K562 (cell line): Measurements from ENCODE around the gene CDCA7. TPM values are rescaled to one million over a fixed set of nuclear protein-coding genes. Genes with fewer than 3 reads are reported as not detected.

Experiments used
- ARID1B ChIP-seq: fragments of 450-650 bp; IDR thresholded peaks from 2 replicates; pipeline ENCODE4 v1.6.1; 2016; ENCODE audit warnings: antibody characterized with exemption, mild to moderate bottlenecking, inconsistent platforms
- DIDO1 ChIP-seq: fragments of 450-650 bp; IDR thresholded peaks from 2 replicates; pipeline ENCODE4 v1.6.1; 2016; ENCODE audit warnings: low read depth, missing biosample characterization, missing genetic modification characterization
- ESRRB ChIP-seq: fragments of 250-450 bp; sonication (Bioruptor Pico); IDR thresholded peaks from 2 replicates; pipeline ENCODE4 v1.5.0; 2020; ENCODE audit warnings: mild to moderate bottlenecking, moderate library complexity, borderline replicate concordance
- ETV1 ChIP-seq: fragments of 450-650 bp; conservative IDR thresholded peaks from 2 replicates; pipeline ENCODE4 v1.6.1; 2016; ENCODE audit warnings: missing genetic modification characterization, control low read depth, low read depth, missing compliant biosample characterization
- FOXJ2 ChIP-seq: fragments of 200-800 bp; sonication (Bioruptor generic); IDR thresholded peaks from 2 replicates; pipeline ENCODE4 v1.6.1; 2016; ENCODE audit warnings: missing genetic modification characterization, missing compliant biosample characterization
- JUNB ChIP-seq: fragments of 450-650 bp; formaldehyde crosslinking; conservative IDR thresholded peaks from 2 replicates; pipeline ENCODE4 v1.4.0; 2020; ENCODE audit warnings: mild to moderate bottlenecking
- JUND ChIP-seq, 2 experiments: IDR thresholded peaks; 2 replicates in 1 of 2; 3 replicates in 1 of 2; pipeline ENCODE4 v1.6.1; 2011; ENCODE audit warnings: borderline replicate concordance in 2 of 2, low read depth in 2 of 2, low read length in 2 of 2, improper control_type of control experiment in 1 of 2, missing biosample characterization in 1 of 2, missing genetic modification characterization in 1 of 2, missing genetic modification reagents in 1 of 2
- KDM2B ChIP-seq: fragments of 250-450 bp; sonication (Bioruptor Pico); IDR thresholded peaks from 2 replicates; pipeline ENCODE4 v1.8.0; 2021; ENCODE audit warnings: mild to moderate bottlenecking, moderate library complexity
- KLF1 ChIP-seq: fragments of 450-650 bp; IDR thresholded peaks from 2 replicates; pipeline ENCODE4 v1.6.1; 2016; ENCODE audit warnings: missing genetic modification characterization, missing compliant biosample characterization
- MYBL2 ChIP-seq, 2 experiments: fragments of 450-650 bp in 1 of 2; sonication (generic) in 1 of 2; formaldehyde crosslinking in 1 of 2; IDR thresholded peaks; 2 replicates each; pipeline versions ENCODE4 v1.6.1 to v1.8.1; 2017 to 2022; ENCODE audit warnings: borderline replicate concordance in 1 of 2, inconsistent platforms in 1 of 2, low read depth in 1 of 2, mild to moderate bottlenecking in 1 of 2, missing genetic modification reagents in 1 of 2, moderate library complexity in 1 of 2
- NFXL1 ChIP-seq: fragments of 450-650 bp; formaldehyde crosslinking; IDR thresholded peaks from 2 replicates; pipeline ENCODE4 v1.4.0; 2021; ENCODE audit warnings: mild to moderate bottlenecking
- PHF21A ChIP-seq: fragments of 450-650 bp; IDR thresholded peaks from 2 replicates; pipeline ENCODE4 v1.6.1; 2017; ENCODE audit warnings: low read depth, borderline replicate concordance
- SIN3A ChIP-seq, 2 experiments: fragments of 150-350 bp in 1 of 2; IDR thresholded peaks; 2 replicates each; pipeline ENCODE4 v1.6.1; 2011 to 2016; ENCODE audit warnings: borderline replicate concordance in 2 of 2, low read depth in 2 of 2, low read length in 2 of 2, mild to moderate bottlenecking in 2 of 2, moderate library complexity in 2 of 2; ENCODE audit not compliant: control insufficient read depth in 1 of 2
- SNRNP70 ChIP-seq: fragments of 200-400 bp; formaldehyde crosslinking; optimal IDR thresholded peaks from 2 replicates; pipeline ENCODE3; 2017; ENCODE audit warnings: low read depth, low read length
- XRCC5 ChIP-seq: fragments of 200-400 bp; formaldehyde crosslinking; IDR thresholded peaks from 2 replicates; pipeline ENCODE4 v1.6.1; 2017; ENCODE audit warnings: low read depth, mild to moderate bottlenecking, low read length
- ZKSCAN1 ChIP-seq: fragments of 150-350 bp; IDR thresholded peaks from 2 replicates; pipeline ENCODE4 v1.6.1; 2016; ENCODE audit warnings: low read depth, low read length
- ZKSCAN8 ChIP-seq: fragments of 200-800 bp; sonication (Bioruptor generic); IDR thresholded peaks from 2 replicates; pipeline ENCODE4 v1.6.1; 2016; ENCODE audit warnings: missing genetic modification characterization, missing compliant biosample characterization
- ZNF124 ChIP-seq: sonication (generic); formaldehyde crosslinking; IDR thresholded peaks from 2 replicates; pipeline ENCODE4 v1.8.1; 2022; ENCODE audit warnings: missing genetic modification reagents
- ZNF445 ChIP-seq: fragments of 250-450 bp; sonication (Bioruptor Pico); IDR thresholded peaks from 2 replicates; pipeline ENCODE4 v1.4.0; 2020; ENCODE audit warnings: low read depth, mild to moderate bottlenecking, moderate library complexity
- ZNF589 ChIP-seq: fragments of 200-800 bp; sonication (Bioruptor generic); IDR thresholded peaks from 2 replicates; pipeline ENCODE4 v1.6.1; 2016; ENCODE audit warnings: low read depth, missing genetic modification characterization, missing compliant biosample characterization
- ZNF76 ChIP-seq: fragments of 250-450 bp; sonication (Bioruptor Pico); IDR thresholded peaks from 2 replicates; pipeline ENCODE4 v1.4.0; 2020; ENCODE audit warnings: mild to moderate bottlenecking, moderate library complexity, borderline replicate concordance
- polyA plus RNA-seq, 8 experiments: library from polyadenylated mRNA; depleted of rRNA in 4 of 8; stranded (reverse) in 5 of 8; unstranded in 3 of 8; fragments of >200 nt; fragmentation: Nextera tagmentation in 2 of 8; fragmentation: Illumina TruSeq in 1 of 8; extraction: Ambion mirVana in 2 of 8; extraction: Trizol in 1 of 8; gene quantifications; 2 replicates each; pipeline versions ENCODE4 v1.2.1 to v1.2.3, GENCODE V29; 2011 to 2014; ENCODE audit warnings: inconsistent platforms in 1 of 8, missing spikeins in 1 of 8
- total RNA-seq, 7 experiments: library from RNA; depleted of rRNA in 6 of 7; stranded (reverse); fragments of >200 nt in 6 of 7; fragmentation: Illumina TruSeq in 2 of 7; extraction: Trizol in 2 of 7; gene quantifications; 2 replicates each; pipeline versions ENCODE4 v1.2.1 to v1.2.3, GENCODE V29; 2011 to 2021; ENCODE audit warnings: low replicate concordance in 1 of 7
- TF ChIP-seq, protein P1 (sequence below): sonication (generic); formaldehyde crosslinking; IDR thresholded peaks from 2 replicates; pipeline ENCODE4 v1.8.1; 2022; ENCODE audit warnings: missing genetic modification reagents
- TF ChIP-seq, protein P2 (sequence below): sonication (generic); formaldehyde crosslinking; IDR thresholded peaks from 2 replicates; pipeline ENCODE4 v1.8.1; 2023; ENCODE audit warnings: mild to moderate bottlenecking, missing genetic modification reagents, moderate library complexity
- TF ChIP-seq, protein P3 (sequence below): IDR thresholded peaks from 3 replicates; pipeline ENCODE4 v1.6.1; 2011; ENCODE audit warnings: borderline replicate concordance, mild to moderate bottlenecking; ENCODE audit not compliant: insufficient read length, insufficient read depth

Gene CDCA7
- total and polyA plus RNA-seq, 9 of the 15 experiments (the other 6 are each of a cell fraction or from before 2014, with no cell fraction given): 28.5 to 122 (median 51.0) TPM

DNA sequence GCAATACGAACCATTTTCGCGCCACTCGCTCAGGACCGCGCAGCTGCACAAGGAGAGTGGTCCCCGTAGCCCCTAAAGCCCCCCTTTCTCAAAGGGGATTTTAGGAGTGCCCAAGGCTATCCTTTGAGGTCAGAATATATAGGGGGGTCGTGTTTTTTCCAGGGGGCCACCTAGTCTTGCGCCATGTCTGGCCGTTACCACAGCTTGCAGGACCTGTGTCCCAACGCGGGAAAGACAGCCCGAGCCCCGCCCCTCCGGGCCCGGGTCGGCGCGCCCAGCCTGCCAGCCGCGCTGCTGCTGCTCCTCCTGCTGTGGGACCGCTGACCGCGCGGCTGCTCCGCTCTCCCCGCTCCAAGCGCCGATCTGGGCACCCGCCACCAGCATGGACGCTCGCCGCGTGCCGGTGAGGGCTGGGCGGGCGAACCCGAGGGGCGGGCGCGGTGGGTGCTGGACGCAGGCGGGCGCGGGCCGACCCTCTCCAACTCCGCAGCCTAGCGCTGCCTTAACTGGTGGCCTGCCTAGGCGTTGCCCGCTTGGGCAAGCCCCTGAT is at the start of gene CDCA7 (continued):
- TF ChIP-seq JUND (IDR thresholded peaks at IDR 0.05; ENCODE audit: borderline replicate concordance, low read depth, low read length) (0 out of 2 replicates have a peak, but pooled peaks have one; percentile 6), JUND (tag; IDR thresholded peaks at IDR 0.05; ENCODE audit: borderline replicate concordance, low read depth, low read length) (no peak), NFXL1 (CRISPR knock-in tag) (no peak), KDM2B (CRISPR knock-in tag) (no peak), JUNB (CRISPR knock-in tag) (no peak), ETV1 (tag) (no peak), ESRRB (CRISPR knock-in tag) (no peak), ZNF124 (CRISPR knock-in tag) (peak; percentile 91), SNRNP70 (no peak), ZKSCAN8 (no peak), ZNF76 (peak; percentile 25; the same call in 1 of the 2 replicates), ZNF589 (CRISPR knock-in tag) (no peak), ZNF445 (CRISPR knock-in tag) (no peak), FOXJ2 (tag) (no peak), KLF1 (peak; percentile 69; the same call in 1 of the 2 replicates), ZKSCAN1 (no peak), ARID1B (no peak), XRCC5 (peak; percentile 90; the same call in 1 of the 2 replicates), PHF21A (peak; percentile 100), SIN3A (IDR thresholded peaks at IDR 0.05; ENCODE audit: borderline replicate concordance in 2 of 2, control insufficient read depth in 1 of 2, low read depth in 2 of 2, low read length in 2 of 2) (peak; percentile 69 to 85; a peak in 3 of 4 replicates), DIDO1 (tag) (peak; percentile 67), MYBL2 (IDR thresholded peaks at IDR 0.05; ENCODE audit: low read depth) (peak; percentile 68), MYBL2 (CRISPR knock-in tag; IDR thresholded peaks at IDR 0.05; ENCODE audit: borderline replicate concordance) (no peak)
- TF ChIP-seq, protein P1, sequence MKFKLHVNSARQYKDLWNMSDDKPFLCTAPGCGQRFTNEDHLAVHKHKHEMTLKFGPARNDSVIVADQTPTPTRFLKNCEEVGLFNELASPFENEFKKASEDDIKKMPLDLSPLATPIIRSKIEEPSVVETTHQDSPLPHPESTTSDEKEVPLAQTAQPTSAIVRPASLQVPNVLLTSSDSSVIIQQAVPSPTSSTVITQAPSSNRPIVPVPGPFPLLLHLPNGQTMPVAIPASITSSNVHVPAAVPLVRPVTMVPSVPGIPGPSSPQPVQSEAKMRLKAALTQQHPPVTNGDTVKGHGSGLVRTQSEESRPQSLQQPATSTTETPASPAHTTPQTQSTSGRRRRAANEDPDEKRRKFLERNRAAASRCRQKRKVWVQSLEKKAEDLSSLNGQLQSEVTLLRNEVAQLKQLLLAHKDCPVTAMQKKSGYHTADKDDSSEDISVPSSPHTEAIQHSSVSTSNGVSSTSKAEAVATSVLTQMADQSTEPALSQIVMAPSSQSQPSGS (CRISPR knock-in tag): peak; percentile 79; the same call in 1 of the 2 replicates
- TF ChIP-seq, protein P2, sequence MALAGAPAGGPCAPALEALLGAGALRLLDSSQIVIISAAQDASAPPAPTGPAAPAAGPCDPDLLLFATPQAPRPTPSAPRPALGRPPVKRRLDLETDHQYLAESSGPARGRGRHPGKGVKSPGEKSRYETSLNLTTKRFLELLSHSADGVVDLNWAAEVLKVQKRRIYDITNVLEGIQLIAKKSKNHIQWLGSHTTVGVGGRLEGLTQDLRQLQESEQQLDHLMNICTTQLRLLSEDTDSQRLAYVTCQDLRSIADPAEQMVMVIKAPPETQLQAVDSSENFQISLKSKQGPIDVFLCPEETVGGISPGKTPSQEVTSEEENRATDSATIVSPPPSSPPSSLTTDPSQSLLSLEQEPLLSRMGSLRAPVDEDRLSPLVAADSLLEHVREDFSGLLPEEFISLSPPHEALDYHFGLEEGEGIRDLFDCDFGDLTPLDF: peak; percentile 99
- TF ChIP-seq, protein P3, sequence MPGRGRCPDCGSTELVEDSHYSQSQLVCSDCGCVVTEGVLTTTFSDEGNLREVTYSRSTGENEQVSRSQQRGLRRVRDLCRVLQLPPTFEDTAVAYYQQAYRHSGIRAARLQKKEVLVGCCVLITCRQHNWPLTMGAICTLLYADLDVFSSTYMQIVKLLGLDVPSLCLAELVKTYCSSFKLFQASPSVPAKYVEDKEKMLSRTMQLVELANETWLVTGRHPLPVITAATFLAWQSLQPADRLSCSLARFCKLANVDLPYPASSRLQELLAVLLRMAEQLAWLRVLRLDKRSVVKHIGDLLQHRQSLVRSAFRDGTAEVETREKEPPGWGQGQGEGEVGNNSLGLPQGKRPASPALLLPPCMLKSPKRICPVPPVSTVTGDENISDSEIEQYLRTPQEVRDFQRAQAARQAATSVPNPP: no peak
